H9 (cell line): ENCODE data around the gene RPS21. TPM values are rescaled to one million over a fixed set of nuclear protein-coding genes. Genes with fewer than 3 reads are reported as not detected.

ENCODE experiments used
- DNase-seq: peaks from one replicate; pipeline ENCODE4 v3.0.0-alpha.2; 2017
- H2AFZ ChIP-seq: one replicate; pipeline ENCODE4 v1.6.1; 2013; ENCODE audit warnings: mild to moderate bottlenecking, low read length, control low read depth, moderate library complexity
- H2AK5ac ChIP-seq: 2 replicates; pipeline ENCODE4 v1.6.1; 2013; ENCODE audit warnings: low read length, control low read depth, mixed read lengths; ENCODE audit not compliant: insufficient read length
- H2BK120ac ChIP-seq: one replicate; pipeline ENCODE4 v1.6.1; 2013; ENCODE audit warnings: low read depth, mild to moderate bottlenecking, low read length, control low read depth, inconsistent platforms; ENCODE audit not compliant: poor library complexity, severe bottlenecking
- H2BK12ac ChIP-seq: 2 replicates; pipeline ENCODE4 v1.6.1; 2013; ENCODE audit warnings: low read length, control low read depth, mixed read lengths, low read depth; ENCODE audit not compliant: insufficient read length
- H2BK15ac ChIP-seq: 2 replicates; pipeline ENCODE4 v1.6.1; 2013; ENCODE audit warnings: low read depth, low read length, control low read depth
- H2BK20ac ChIP-seq: one replicate; pipeline ENCODE4 v1.6.1; 2013; ENCODE audit warnings: low read depth, mild to moderate bottlenecking, low read length, control low read depth, inconsistent platforms; ENCODE audit not compliant: poor library complexity, severe bottlenecking
- H2BK5ac ChIP-seq: 2 replicates; pipeline ENCODE4 v1.6.1; 2013; ENCODE audit warnings: low read length, control low read depth, mixed read lengths; ENCODE audit not compliant: insufficient read length
- H3K14ac ChIP-seq: 2 replicates; pipeline ENCODE4 v1.6.1; 2013; ENCODE audit warnings: low read length, control low read depth; ENCODE audit not compliant: insufficient read depth
- H3K18ac ChIP-seq: 2 replicates; pipeline ENCODE4 v1.6.1; 2013; ENCODE audit warnings: low read depth, mild to moderate bottlenecking, mixed read lengths, low read length, control low read depth; ENCODE audit not compliant: insufficient read length
- H3K23ac ChIP-seq: 2 replicates; pipeline ENCODE4 v1.6.1; 2013; ENCODE audit warnings: low read length, control low read depth, mixed read lengths, low read depth; ENCODE audit not compliant: insufficient read length
- H3K23me2 ChIP-seq: 2 replicates; pipeline ENCODE4 v1.6.1; 2013; ENCODE audit warnings: low read depth, mild to moderate bottlenecking, mixed read lengths, low read length, control low read depth; ENCODE audit not compliant: insufficient read length, poor library complexity, severe bottlenecking
- H3K27ac ChIP-seq: 2 replicates; pipeline ENCODE4 v1.5.1; 2013; ENCODE audit warnings: low read length, control low read depth, mixed read lengths, low read depth; ENCODE audit not compliant: insufficient read length
- H3K27me3 ChIP-seq: 2 replicates; pipeline ENCODE4 v1.6.1; 2013; ENCODE audit warnings: low read length, control low read depth, inconsistent platforms; ENCODE audit not compliant: insufficient read depth
- H3K4ac ChIP-seq: 2 replicates; pipeline ENCODE4 v1.6.1; 2013; ENCODE audit warnings: low read depth, mild to moderate bottlenecking, control low read depth, inconsistent platforms, low read length, moderate library complexity
- H3K4me1 ChIP-seq: 2 replicates; pipeline ENCODE4 v1.6.1; 2013; ENCODE audit warnings: low read length, control low read depth, inconsistent platforms; ENCODE audit not compliant: insufficient read depth
- H3K4me2 ChIP-seq: 2 replicates; pipeline ENCODE4 v1.6.1; 2013; ENCODE audit warnings: low read length, control low read depth, mixed read lengths; ENCODE audit not compliant: insufficient read length, insufficient read depth
- H3K56ac ChIP-seq: 2 replicates; pipeline ENCODE4 v1.6.1; 2013; ENCODE audit warnings: low read depth, mild to moderate bottlenecking, mixed read lengths, low read length, control low read depth; ENCODE audit not compliant: insufficient read length
- H3K79me1 ChIP-seq: 2 replicates; pipeline ENCODE4 v1.6.1; 2013; ENCODE audit warnings: low read depth, mild to moderate bottlenecking, moderate library complexity, low read length, control low read depth, inconsistent platforms; ENCODE audit not compliant: insufficient read depth, poor library complexity, severe bottlenecking
- H3K79me2 ChIP-seq: 2 replicates; pipeline ENCODE4 v1.6.1; 2013; ENCODE audit warnings: low read length, control low read depth, inconsistent platforms; ENCODE audit not compliant: insufficient read depth
- H3K9ac ChIP-seq: 2 replicates; pipeline ENCODE4 v1.6.1; 2013; ENCODE audit warnings: low read length, control low read depth, mixed read lengths; ENCODE audit not compliant: insufficient read length; ENCODE audit errors: extremely low read depth
- H3K9me3 ChIP-seq: one replicate; pipeline ENCODE4 v1.6.1; 2013; ENCODE audit warnings: low read depth, low read length, inconsistent platforms; ENCODE audit not compliant: control insufficient read depth
- H3T11ph ChIP-seq: one replicate; pipeline ENCODE4 v1.6.1; 2013; ENCODE audit warnings: mild to moderate bottlenecking, low read length, control low read depth, inconsistent platforms
- H4K20me1 ChIP-seq: one replicate; pipeline ENCODE4 v1.6.1; 2013; ENCODE audit not compliant: control insufficient read depth, insufficient read length, insufficient read depth
- H4K5ac ChIP-seq: 2 replicates; pipeline ENCODE4 v1.6.1; 2013; ENCODE audit warnings: low read depth, mild to moderate bottlenecking, mixed read lengths, low read length, control low read depth; ENCODE audit not compliant: insufficient read length
- H4K8ac ChIP-seq: replicated peaks from 2 replicates; pipeline ENCODE4 v1.6.1; 2013; ENCODE audit warnings: low read length, control low read depth, mixed read lengths, low read depth; ENCODE audit not compliant: insufficient read length
- H4K91ac ChIP-seq: 2 replicates; pipeline ENCODE4 v1.6.1; 2013; ENCODE audit warnings: low read depth, mild to moderate bottlenecking, moderate library complexity, mixed read lengths, low read length, control low read depth; ENCODE audit not compliant: insufficient read length
- H3K27ac Mint-ChIP-seq, 3 experiments: 2 replicates in 2 of 3; 3 replicates in 1 of 3; pipeline ENCODE4 v1.8.0; 2020 to 2021; ENCODE audit warnings: mixed read lengths in 3 of 3, mild to moderate bottlenecking in 1 of 3, moderate library complexity in 1 of 3
- H3K27me3 Mint-ChIP-seq: 2 replicates; pipeline ENCODE4 v1.8.0; 2021; ENCODE audit warnings: low read depth, mild to moderate bottlenecking, moderate library complexity, mixed read lengths
- H3K36me3 Mint-ChIP-seq, 3 experiments: 2 replicates in 2 of 3; 3 replicates in 1 of 3; pipeline ENCODE4 v1.8.0; 2020 to 2021; ENCODE audit warnings: low read depth in 3 of 3, mixed read lengths in 3 of 3; ENCODE audit not compliant: insufficient read depth in 1 of 3
- H3K4me1 Mint-ChIP-seq, 2 experiments: 2 replicates each; pipeline ENCODE4 v1.8.0; 2020; ENCODE audit warnings: mixed read lengths in 2 of 2
- H3K4me3 Mint-ChIP-seq, 2 experiments: 2 replicates in 1 of 2; 3 replicates in 1 of 2; pipeline ENCODE4 v1.8.0; 2020 to 2021; ENCODE audit warnings: mild to moderate bottlenecking in 2 of 2, mixed read lengths in 2 of 2, moderate library complexity in 1 of 2
- H3K9me3 Mint-ChIP-seq, 2 experiments: 2 replicates in 1 of 2; 3 replicates in 1 of 2; pipeline ENCODE4 v1.8.0; 2020; ENCODE audit warnings: mild to moderate bottlenecking in 2 of 2, mixed read lengths in 2 of 2, moderate library complexity in 1 of 2
- CTCF ChIP-seq: fragments of 200-600 bp; sonication (generic); conservative IDR thresholded peaks from 3 replicates; pipeline ENCODE4 v1.8.0; 2021; ENCODE audit warnings: antibody characterized with exemption, mild to moderate bottlenecking
- WGBS: extraction: QIAGEN DNeasy Blood & Tissue Kit; methylation state at CpG from one replicate; pipeline ENCODE4 v1.1.7; 2013; ENCODE audit warnings: missing lambda C conversion rate, low lambda C conversion rate, mixed read lengths; ENCODE audit not compliant: insufficient read length; ENCODE audit errors: extremely low coverage; 5-methylcytosine and 5-hydroxymethylcytosine counted together
- total RNA-seq: library from RNA; stranded (reverse); gene quantifications from 2 replicates; pipeline ENCODE4 v1.2.1, GENCODE V29; 2021

RPS21 gene
- total RNA-seq, 1 experiment from 2014 or later = 1,715 TPM

- H3K14ac ChIP-seq = no peak overlapping the region
- no peak overlapping the region for H3K27ac ChIP-seq
- no peaks in the 10 kb centered on the region for H3K27me3 ChIP-seq
- H3K18ac ChIP-seq = no peak overlapping the region
- H3K9ac ChIP-seq = no peak overlapping the region
- H3K4me1 Mint-ChIP-seq = peaks cover 20 to 25% of the 10 kb centered on the region in 2 experiments
- no peak overlapping the region for H2BK15ac ChIP-seq
- H3K4me3 Mint-ChIP-seq = peak overlapping the region in 1 of 2 experiments; percentile 7; a peak in 2 of 5 replicates
- DNase-seq = no peak
- H3K4ac ChIP-seq = no peak overlapping the region
- H2AK5ac ChIP-seq = no peak overlapping the region
- H4K5ac ChIP-seq = no peak overlapping the region
- H3K4me2 ChIP-seq = no peak overlapping the region
- H2BK5ac ChIP-seq = no peak overlapping the region
- H3T11ph ChIP-seq = no peak overlapping the region
- no peak overlapping the region for H2BK20ac ChIP-seq
- no peak overlapping the region for H4K91ac ChIP-seq
- H3K4me1 ChIP-seq = no peaks in the 10 kb centered on the region
- H3K27ac Mint-ChIP-seq = no peak overlapping the region; a peak in 2 of 7 replicates
- no peak for TF ChIP-seq CTCF
- no peak overlapping the region for H3K56ac ChIP-seq
- H3K79me2 ChIP-seq = peaks cover 10% of the 10 kb centered on the region; the same call in 1 of the 2 replicates
- no peaks in the 10 kb centered on the region for H4K20me1 ChIP-seq
- no peak overlapping the region for H4K8ac ChIP-seq
- no CpG with 5 or more reads among the region's 5 CpGs for WGBS
- H3K79me1 ChIP-seq = peaks cover 8% of the 10 kb centered on the region
- no peaks in the 10 kb centered on the region for H3K9me3 ChIP-seq
- no peak overlapping the region for H2AFZ ChIP-seq
- peaks cover 25 to 38% (median 35%) of the 10 kb centered on the region in 3 experiments; a peak in 6 of 7 replicates for H3K36me3 Mint-ChIP-seq
- no peaks in the 10 kb centered on the region; a peak in 2 of 5 replicates for H3K9me3 Mint-ChIP-seq
- no peak overlapping the region for H2BK120ac ChIP-seq
- peaks cover 2% of the 10 kb centered on the region; the same call in 1 of the 2 replicates for H3K27me3 Mint-ChIP-seq
- H3K23me2 ChIP-seq = peaks cover 14% of the 10 kb centered on the region
- no peak overlapping the region for H3K23ac ChIP-seq
- no peak overlapping the region for H2BK12ac ChIP-seq
Measured at GRCh38 chr20:62389601-62390087, 2.7 kb downstream of the RPS21 start.
